ENCODE measurements around the gene AADACL4.

- TF ChIP-seq CTCF (IDR thresholded peaks at IDR 0.05) (no peak), EZH2 (IDR thresholded peaks at IDR 0.05; ENCODE audit: borderline replicate concordance, insufficient read depth, low read depth, low read length, poor library complexity, severe bottlenecking) (no peak)
These were observed 944 bp downstream of the AADACL4 start for GRCh38 chr1:12644829-12645228.

Data from B cell (primary cell).